PC-9 (cell line): ENCODE measurements around the gene HRH4.

Experiments
- CTCF ChIP-seq: fragments of 200-600 bp; sonication (generic); conservative IDR thresholded peaks from 2 replicates; pipeline ENCODE4 v1.6.1; 2017; ENCODE audit warnings: mixed run types, antibody characterized with exemption, mild to moderate bottlenecking, moderate library complexity
- EZH2 ChIP-seq: fragments of 200-600 bp; sonication (generic); IDR thresholded peaks from 2 replicates; pipeline ENCODE4 v1.8.0; 2017; ENCODE audit warnings: antibody characterized with exemption, low read depth

DNA sequence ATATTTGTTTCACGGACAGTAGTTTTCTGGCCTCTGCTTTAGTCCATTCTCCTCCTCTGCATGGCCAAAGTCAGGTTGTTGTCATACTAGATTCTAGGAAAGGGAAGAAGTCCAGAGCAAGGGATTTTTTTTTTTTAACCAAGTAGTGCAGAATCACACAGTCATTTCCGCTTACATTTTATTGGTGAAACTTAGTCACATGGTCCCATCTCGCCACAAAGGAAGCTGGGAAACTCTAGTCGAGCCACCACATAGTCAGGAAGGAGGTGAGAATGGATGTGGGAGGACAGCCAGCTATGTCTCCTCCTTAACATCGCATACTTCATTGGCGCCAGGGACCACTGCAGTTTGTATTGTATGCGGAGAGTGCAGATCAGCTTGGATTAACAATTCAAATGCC, 10.4 kb downstream of the HRH4 start:
- TF ChIP-seq CTCF (no peak), EZH2 (no peak)
